Measurements from ENCODE around the gene GAN.

DNA sequence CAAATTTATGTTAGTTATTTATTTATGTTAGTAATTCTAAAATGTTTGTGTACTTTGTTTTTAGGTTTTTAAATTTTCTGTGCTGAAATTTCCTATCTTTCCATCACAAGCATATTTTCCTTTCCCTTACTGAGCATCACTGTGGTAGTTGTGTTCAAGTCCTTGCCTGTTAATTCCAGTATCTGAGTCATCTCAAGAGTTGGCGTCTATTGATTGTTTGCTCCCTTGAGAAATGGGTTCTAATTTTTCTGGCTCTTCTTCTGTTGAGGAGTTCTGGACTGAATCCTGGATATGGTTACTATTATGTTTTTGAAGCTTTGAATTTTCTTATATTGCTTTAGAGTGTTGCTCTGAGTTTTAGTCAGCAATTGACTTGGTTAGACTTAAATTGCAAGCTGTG is 56.3 kb downstream of the GAN start:
- TF ChIP-seq POLR2A (IDR thresholded peaks at IDR 0.05) (no peak), EP300 (IDR thresholded peaks at IDR 0.05) (no peak)
